ENCODE results near the gene SLC6A18.

DNA sequence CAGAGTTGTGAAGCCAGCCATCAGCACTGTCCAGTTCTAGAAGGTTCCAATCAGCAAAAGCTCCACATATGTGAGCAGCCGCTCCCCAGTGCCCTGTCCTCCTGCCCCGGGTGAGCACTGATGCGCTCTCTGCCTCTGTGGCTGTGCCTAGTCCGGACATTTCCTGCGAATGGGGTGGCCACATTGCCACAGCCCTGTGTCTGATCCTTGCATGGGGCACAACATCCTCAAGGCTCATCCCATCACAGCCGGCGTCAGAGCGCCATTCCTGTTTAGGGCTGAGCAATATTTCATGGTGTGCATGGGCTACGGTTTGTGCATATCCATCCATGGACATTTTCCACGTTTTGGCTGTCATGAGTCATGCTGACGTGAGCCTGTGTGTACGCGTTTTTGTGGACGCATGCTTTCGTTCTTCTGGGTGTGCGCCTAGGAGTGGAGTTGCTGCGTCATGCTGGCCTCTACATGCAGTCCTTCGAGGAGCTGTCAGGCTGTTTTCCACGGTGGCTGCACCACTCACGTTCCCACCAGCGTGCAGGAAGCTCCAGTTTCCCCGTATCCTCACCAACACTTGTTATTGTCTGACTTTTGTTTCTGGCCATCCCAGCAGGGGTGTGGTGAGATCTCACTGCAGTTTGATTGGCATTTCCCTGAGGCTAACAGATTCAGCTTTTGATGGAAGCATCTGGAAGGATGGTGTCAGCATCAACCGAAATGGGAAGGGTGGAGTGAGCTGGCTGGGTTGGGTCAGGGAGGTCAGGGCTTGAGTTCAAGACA, 9.7 kb upstream of the SLC6A18 start:
- TF ChIP-seq POLR2A (IDR thresholded peaks at IDR 0.05; ENCODE audit: low read length) (no peak), GATA1 (IDR thresholded peaks at IDR 0.05; ENCODE audit: low read depth, low read length) (no peak)
